Measurements from ENCODE around the gene ARSJ. TPM values are rescaled to one million over a fixed set of nuclear protein-coding genes. Genes with fewer than 3 reads are reported as not detected.

ARSJ gene
- total RNA-seq, 4 donors from 2014 or later: 1.8 to 5.2 (median 2.8) TPM

GRCh38 chr4:113990886-113991285 lies 11.4 kb upstream of the ARSJ start:
- no peak for TF ChIP-seq CTCF (IDR thresholded peaks at IDR 0.05)
- no peak for TF ChIP-seq POLR2AphosphoS5 (IDR thresholded peaks at IDR 0.05)
- no peak for TF ChIP-seq POLR2A (IDR thresholded peaks at IDR 0.05)
- TF ChIP-seq EP300 (IDR thresholded peaks at IDR 0.05; ENCODE audit: low read depth): no peak
- in situ Hi-C loops (cut with MboI; ENCODE audit: low pct_ligation_motif_present in 1 of 4, low pct_unique_long_range_greater_than_20kb in 1 of 4, low sequenced_read_pairs in 3 of 4) (no loop called here), intact Hi-C loops (cut with DNase I; ENCODE audit: low total_unique reads) (no loop called here)
- H3K27me3 ChIP-seq: no peaks in the 10 kb centered on the region
- no peaks in the 10 kb centered on the region for H3K9me3 ChIP-seq
- no peaks in the 10 kb centered on the region for H3K36me3 ChIP-seq
- DNase-seq: no peak
- H3K4me1 ChIP-seq: no peaks in the 10 kb centered on the region
- no peak overlapping the region for H3K27ac ChIP-seq
- WGBS, 2 donors (ENCODE audit: low coverage in 1 of 2): 36 to 70% methylated on average over 1 to 3 of the region's 3 CpGs
- H3K4me3 ChIP-seq: no peak overlapping the region

DNA sequence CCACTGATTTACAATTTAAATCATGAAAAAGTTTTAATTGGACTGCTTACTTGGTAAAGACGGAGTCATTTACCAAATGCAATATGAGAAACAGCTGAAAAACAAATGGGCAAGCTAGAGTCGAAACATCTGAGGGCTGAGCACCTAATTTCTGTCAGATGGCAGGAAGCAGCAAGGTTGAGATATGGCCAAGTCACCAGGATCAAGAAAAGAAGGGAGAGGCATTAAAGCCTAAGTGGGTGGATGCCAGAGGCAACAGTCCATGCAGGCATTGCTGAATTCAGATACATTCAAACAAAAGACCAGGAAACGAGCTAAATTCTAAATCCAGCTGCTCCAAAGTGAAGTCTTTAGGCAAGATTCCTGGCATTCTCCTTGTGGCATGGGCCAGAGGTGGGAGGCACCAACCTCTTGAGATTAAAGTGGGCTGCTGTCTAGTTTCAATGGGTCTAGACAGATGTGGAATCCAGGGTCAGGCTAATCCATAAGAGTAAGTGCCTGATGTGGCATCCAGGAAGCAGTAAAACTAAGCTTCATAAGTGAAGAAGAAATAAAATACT lies 8.0 kb upstream of the ARSJ start:
- in situ Hi-C loops (cut with MboI; ENCODE audit: low pct_ligation_motif_present in 1 of 4, low pct_unique_long_range_greater_than_20kb in 1 of 4, low sequenced_read_pairs in 3 of 4): no loop called here
- Histone ChIP-seq H3K4me3 (no peak overlapping the region), H3K27ac (no peak overlapping the region), H3K36me3 (no peaks in the 10 kb centered on the region), H3K27me3 (peaks cover 3% of the 10 kb centered on the region), H3K4me1 (no peaks in the 10 kb centered on the region), H3K9me3 (no peaks in the 10 kb centered on the region)
- 71 to 85% methylated on average over 3 of the region's 3 CpGs for WGBS, 2 donors (ENCODE audit: low coverage in 1 of 2)
- TF ChIP-seq EP300 (IDR thresholded peaks at IDR 0.05; ENCODE audit: low read depth) (no peak), POLR2AphosphoS5 (IDR thresholded peaks at IDR 0.05) (no peak), CTCF (IDR thresholded peaks at IDR 0.05) (no peak), POLR2A (IDR thresholded peaks at IDR 0.05) (no peak)
- intact Hi-C loops (cut with DNase I; ENCODE audit: low total_unique reads): loop anchor here (10.0 kb wide), 1 partner anchor 223 kb away; the partner anchor contains the start of gene CAMK2D
- DNase-seq: no peak

DNA sequence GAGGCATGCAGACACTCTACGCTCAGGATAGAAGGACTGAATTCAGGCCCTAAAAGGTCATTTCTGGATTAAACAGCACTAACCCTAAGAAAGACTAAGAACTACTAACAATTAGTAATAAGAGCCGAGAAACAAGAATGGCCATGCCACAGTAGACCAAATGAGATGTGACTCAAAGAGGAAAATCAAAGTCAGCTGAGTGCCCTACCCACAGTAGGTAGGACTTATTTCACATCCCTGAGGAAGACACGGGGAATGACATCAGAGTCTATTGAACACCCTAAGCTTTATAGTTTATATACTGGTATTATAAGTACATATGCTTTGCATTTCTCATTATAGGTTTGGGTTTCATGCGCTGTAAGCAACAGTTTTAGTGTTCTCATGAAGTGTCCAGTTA lies 2.7 kb upstream of the ARSJ start:
- intact Hi-C loops (cut with DNase I; ENCODE audit: low total_unique reads) (loop anchor here (10.0 kb wide), 1 partner anchor 217 kb away; the partner anchor contains the start of gene CAMK2D), in situ Hi-C loops (cut with MboI; ENCODE audit: low pct_ligation_motif_present in 1 of 4, low pct_unique_long_range_greater_than_20kb in 1 of 4, low sequenced_read_pairs in 3 of 4) (no loop called here)
- H3K27ac ChIP-seq: no peak overlapping the region
- peaks cover 3% of the 10 kb centered on the region for H3K27me3 ChIP-seq
- no peaks in the 10 kb centered on the region for H3K36me3 ChIP-seq
- peaks cover 0 to 9% (median 0%) of the 10 kb centered on the region in 4 donors for H3K4me1 ChIP-seq
- DNase-seq: no peak
- 85 to 100% methylated on average over 4 of the region's 4 CpGs for WGBS, 2 donors (ENCODE audit: low coverage in 1 of 2)
- TF ChIP-seq EP300 (IDR thresholded peaks at IDR 0.05; ENCODE audit: low read depth): no peak
- TF ChIP-seq CTCF (IDR thresholded peaks at IDR 0.05): no peak
- TF ChIP-seq POLR2A (IDR thresholded peaks at IDR 0.05): no peak
- TF ChIP-seq POLR2AphosphoS5 (IDR thresholded peaks at IDR 0.05): no peak
- no peak overlapping the region for H3K4me3 ChIP-seq
- H3K9me3 ChIP-seq: no peaks in the 10 kb centered on the region

- Histone ChIP-seq H3K27me3 (peaks cover 3% of the 10 kb centered on the region), H3K27ac (no peak overlapping the region), H3K9me3 (no peaks in the 10 kb centered on the region), H3K4me1 (peaks cover 0 to 15% (median 0%) of the 10 kb centered on the region in 4 donors), H3K4me3 (no peak overlapping the region), H3K36me3 (no peaks in the 10 kb centered on the region)
- intact Hi-C loops (cut with DNase I; ENCODE audit: low total_unique reads) (loop anchor here (10.0 kb wide), 1 partner anchor 217 kb away; the partner anchor contains the start of gene CAMK2D), in situ Hi-C loops (cut with MboI; ENCODE audit: low pct_ligation_motif_present in 1 of 4, low pct_unique_long_range_greater_than_20kb in 1 of 4, low sequenced_read_pairs in 3 of 4) (no loop called here)
- TF ChIP-seq POLR2A (IDR thresholded peaks at IDR 0.05): no peak
- no peak for TF ChIP-seq EP300 (IDR thresholded peaks at IDR 0.05; ENCODE audit: low read depth)
- no peak for TF ChIP-seq CTCF (IDR thresholded peaks at IDR 0.05)
- no peak for TF ChIP-seq POLR2AphosphoS5 (IDR thresholded peaks at IDR 0.05)
- no peak for DNase-seq
- WGBS, 2 donors (ENCODE audit: low coverage in 1 of 2): 80 to 88% methylated on average over 2 of the region's 2 CpGs
Observed at GRCh38 chr4:113981591-113981990, 2.1 kb upstream of the ARSJ start.
